Measurements from ENCODE around the gene SLC9C1. TPM values are rescaled to one million over a fixed set of nuclear protein-coding genes. Genes with fewer than 3 reads are reported as not detected.

Gene SLC9C1
- total RNA-seq, 5 donors from 2014 or later (not counting 1 experiment from before 2014, with no cell fraction given) = not detected

Other genes starting within 250 kb of the SLC9C1 start
- gene C3orf52, start 207.8 kb downstream of the SLC9C1 start, total RNA-seq = 1 to 10 TPM in 4 of 5 donors, under 1 TPM in 1; 0.95 to 2.2 (median 1.5) TPM
- gene GCSAM, start 161.0 kb downstream of the SLC9C1 start, total RNA-seq = 10 to 100 TPM; 15.8 to 21.6 (median 18.2) TPM
- 1 to 10 TPM; 1.3 to 4.6 (median 2.2) TPM for gene CD200, start 38.9 kb upstream of the SLC9C1 start, total RNA-seq
- 10 to 100 TPM; 11.5 to 16.9 (median 15.2) TPM for gene BTLA, start 205.3 kb upstream of the SLC9C1 start, total RNA-seq